Measurements from ENCODE around the gene GBX2. TPM values are rescaled to one million over a fixed set of nuclear protein-coding genes. Genes with fewer than 3 reads are reported as not detected.
A peak's percentile ranks its signal among the peaks of the same experiment; 100 is the strongest.

The GBX2 gene
- total RNA-seq, 1 experiment from 2014 or later: 5.9 TPM

- CTCF ChIA-PET: no interaction called here
- H3K9me2 ChIP-seq (ENCODE audit: insufficient read depth): no peaks in the 10 kb centered on the region
These were observed 7.7 kb downstream of the GBX2 start for GRCh38 chr2:236160366-236161081.

GRCh38 chr2:236159778-236160170 is 8.4 kb downstream of the GBX2 start:
- POLR2A ChIA-PET: no interaction called here
- H3K27me3 ChIP-seq (ENCODE audit: insufficient read depth, low read length): no peaks in the 10 kb centered on the region
- TF ChIP-seq EZH2phosphoT487 (IDR thresholded peaks at IDR 0.05; ENCODE audit: borderline replicate concordance): no peak
- TF ChIP-seq EZH2 (IDR thresholded peaks at IDR 0.05): no peak
- no peak for TF ChIP-seq ZBTB33 (IDR thresholded peaks at IDR 0.05; ENCODE audit: extremely low read depth, insufficient replicate concordance, low read length)
- no peak for TF ChIP-seq ZFX (IDR thresholded peaks at IDR 0.05)
- no peak for TF ChIP-seq POLR2A (IDR thresholded peaks at IDR 0.05; ENCODE audit: borderline replicate concordance, extremely low read depth, insufficient read depth, insufficient read length)
- TF ChIP-seq MAX (IDR thresholded peaks at IDR 0.05): no peak
- no peak for TF ChIP-seq TCF7L2 (IDR thresholded peaks at IDR 0.05; ENCODE audit: borderline replicate concordance, extremely low read depth, insufficient read depth, insufficient read length)
- TF ChIP-seq CTCF (IDR thresholded peaks at IDR 0.05 in 2 of 3, conservative IDR thresholded peaks at IDR 0.05 in 1 of 3; ENCODE audit: borderline replicate concordance in 1 of 3, insufficient read depth in 1 of 3, low read depth in 2 of 3, low read length in 2 of 3): no peak
- TF ChIP-seq EGR1 (IDR thresholded peaks at IDR 0.05; ENCODE audit: low read depth): no peak
- no peak for TF ChIP-seq JUND (IDR thresholded peaks at IDR 0.05)
- no peak for TF ChIP-seq FOSL1 (IDR thresholded peaks at IDR 0.05; ENCODE audit: low read depth)
- TF ChIP-seq ELF1 (IDR thresholded peaks at IDR 0.05; ENCODE audit: borderline replicate concordance, low read depth): no peak

More at GRCh38 chr2:236160366-236161081, 7.7 kb downstream of the GBX2 start:
- H3K27ac ChIP-seq (ENCODE audit: low read depth, low read length): no peak overlapping the region
- no peak overlapping the region for H3K4me2 ChIP-seq (ENCODE audit: low read length)
- peaks cover 0 to 10% of the 10 kb centered on the region in 2 experiments; a peak in 1 of 4 replicates for H3K4me1 ChIP-seq (ENCODE audit: control insufficient read depth in 1 of 2, insufficient read depth in 2 of 2, low read length in 2 of 2)
- TF ChIP-seq EGR1 (IDR thresholded peaks at IDR 0.05; ENCODE audit: low read depth): 0 out of 2 replicates have a peak, but pooled peaks have one; percentile 22
- TF ChIP-seq MAX (IDR thresholded peaks at IDR 0.05): no peak
- no peak for DNase-seq (ENCODE audit: low read depth, low spot score)
- no peak overlapping the region for H3K4me3 ChIP-seq (replicated peaks in 1 of 2; ENCODE audit: low read depth in 1 of 2, low read length in 2 of 2)
- intact Hi-C loops (cut with micrococcal nuclease): no loop called here
- ChIA-PET POLR2A (no interaction called here), RAD21 (ENCODE audit: low non-redundant PET in 1 of 2, low total read pairs in 2 of 2, uncharacterized antibody in 2 of 2, unreplicated experiment in 2 of 2) (no interaction called here)
- no peak overlapping the region for H2AFZ ChIP-seq (ENCODE audit: low read depth, low read length, poor library complexity, severe bottlenecking)
- H3K27me3 ChIP-seq (ENCODE audit: insufficient read depth, low read length): no peaks in the 10 kb centered on the region
- no peak overlapping the region for H3K9ac ChIP-seq (ENCODE audit: low read length)
- no peaks in the 10 kb centered on the region for H4K20me1 ChIP-seq (ENCODE audit: insufficient read depth)
- H3K36me3 ChIP-seq (ENCODE audit: control insufficient read depth in 1 of 2, insufficient read depth in 2 of 2, low read length in 2 of 2): no peaks in the 10 kb centered on the region
- H3K79me2 ChIP-seq (ENCODE audit: insufficient read depth, low read length): no peaks in the 10 kb centered on the region
- no peak for ATAC-seq
- BruUV-seq (replicated peaks): no TSS peak
- no peaks in the 10 kb centered on the region for H3K9me3 ChIP-seq (ENCODE audit: control insufficient read depth in 1 of 2, insufficient read depth in 1 of 2, low read depth in 1 of 2, low read length in 2 of 2)

More at GRCh38 chr2:236159778-236160170, 8.4 kb downstream of the GBX2 start:
- Histone ChIP-seq H3K27ac (ENCODE audit: low read depth, low read length) (no peak overlapping the region), H3K9ac (ENCODE audit: low read length) (no peak overlapping the region), H4K20me1 (ENCODE audit: insufficient read depth) (no peaks in the 10 kb centered on the region), H3K79me2 (ENCODE audit: insufficient read depth, low read length) (no peaks in the 10 kb centered on the region), H3K4me1 (ENCODE audit: control insufficient read depth in 1 of 2, insufficient read depth in 2 of 2, low read length in 2 of 2) (peaks cover 0 to 3% of the 10 kb centered on the region in 2 experiments; a peak in 1 of 4 replicates), H3K4me2 (ENCODE audit: low read length) (no peak overlapping the region), H3K4me3 (replicated peaks in 1 of 2; ENCODE audit: low read depth in 1 of 2, low read length in 2 of 2) (no peak overlapping the region), H3K9me2 (ENCODE audit: insufficient read depth) (no peaks in the 10 kb centered on the region), H2AFZ (ENCODE audit: low read depth, low read length, poor library complexity, severe bottlenecking) (no peak overlapping the region), H3K9me3 (ENCODE audit: control insufficient read depth in 1 of 2, insufficient read depth in 1 of 2, low read depth in 1 of 2, low read length in 2 of 2) (no peaks in the 10 kb centered on the region), H3K36me3 (ENCODE audit: control insufficient read depth in 1 of 2, insufficient read depth in 2 of 2, low read length in 2 of 2) (no peaks in the 10 kb centered on the region)
- ATAC-seq: no peak
- CTCF ChIA-PET: no interaction called here
- intact Hi-C loops (cut with micrococcal nuclease): no loop called here
- BruUV-seq (replicated peaks): no TSS peak
- RAD21 ChIA-PET (ENCODE audit: low non-redundant PET in 1 of 2, low total read pairs in 2 of 2, uncharacterized antibody in 2 of 2, unreplicated experiment in 2 of 2): no interaction called here
- no peak for DNase-seq (ENCODE audit: low read depth, low spot score)
